Kidney (tissue), 14 donors: ENCODE measurements around the gene ISOC2. TPM values are rescaled to one million over a fixed set of nuclear protein-coding genes. Genes with fewer than 3 reads are reported as not detected.
A peak's percentile ranks its signal among the peaks of the same experiment; 100 is the strongest.

Source experiments
- DNase-seq, 5 donors: peaks; one replicate each; pipeline ENCODE4 v3.0.0-alpha.2; 2013 to 2020
- FAIRE-seq: peaks from 2 replicates; lab custom pipeline; 2012; peaks lifted over from hg19 to GRCh38; lab: Jason Lieb, UNC
- H3K27ac ChIP-seq, 2 donors: one replicate each; pipeline ENCODE4 v1.7.0; 2013; ENCODE audit warnings: low read depth in 2 of 2, low read length in 2 of 2, inconsistent platforms in 1 of 2
- H3K27me3 ChIP-seq: one replicate; pipeline ENCODE4 v1.7.1; 2013; ENCODE audit warnings: low read length, inconsistent platforms; ENCODE audit not compliant: control insufficient read depth, insufficient read depth
- H3K36me3 ChIP-seq, 3 donors: one replicate each; pipeline versions ENCODE4 v1.7.0 to v1.7.1; 2013; ENCODE audit warnings: low read length in 3 of 3, control low read depth in 1 of 3, inconsistent platforms in 1 of 3; ENCODE audit not compliant: insufficient read depth in 3 of 3, control insufficient read depth in 2 of 3
- H3K4me1 ChIP-seq, 3 donors: one replicate each; pipeline versions ENCODE4 v1.7.0 to v1.7.1; 2013; ENCODE audit warnings: low read length in 3 of 3, inconsistent platforms in 1 of 3, low read depth in 1 of 3; ENCODE audit not compliant: control insufficient read depth in 2 of 3, insufficient read depth in 2 of 3
- H3K4me3 ChIP-seq, 3 donors: one replicate each; pipeline versions ENCODE4 v1.7.0 to v1.8.1; 2013; ENCODE audit warnings: low read length in 3 of 3, control low read depth in 1 of 3, inconsistent platforms in 1 of 3
- H3K9ac ChIP-seq, 3 donors: one replicate each; pipeline versions ENCODE4 v1.7.0 to v1.7.1; 2013; ENCODE audit warnings: low read length in 3 of 3, control low read depth in 1 of 3, inconsistent platforms in 1 of 3
- H3K9me3 ChIP-seq, 3 donors: one replicate each; pipeline versions ENCODE4 v1.7.0 to v1.7.1; 2013; ENCODE audit warnings: low read length in 3 of 3, control low read depth in 1 of 3, inconsistent platforms in 1 of 3; ENCODE audit not compliant: control insufficient read depth in 2 of 3, insufficient read depth in 1 of 3
- CTCF ChIP-seq: IDR thresholded peaks from 3 replicates; pipeline ENCODE4 v1.5.1; 2012; ENCODE audit warnings: mild to moderate bottlenecking, moderate library complexity, borderline replicate concordance; ENCODE audit not compliant: insufficient read depth; ENCODE audit errors: extremely low read depth
- intact Hi-C: fragments of 100-400 bp; cut with DNase I; formaldehyde crosslinking; loops from one replicate; pipeline ENCODE4 v1.11.1; 2022
- polyA plus RNA-seq: library from polyadenylated mRNA; stranded (reverse); fragments of 350-450 nt; fragmentation: Illumina TruSeq; extraction: RNeasy Lipid Tissue Mini Kit (QIAGEN cat#74804); gene quantifications from one replicate; pipeline ENCODE4 v1.2.3, GENCODE V29; 2014; ENCODE audit warnings: low read depth, low replicate concordance; ENCODE audit not compliant: insufficient read depth
- total RNA-seq: library from RNA; stranded (reverse); fragmentation: NEBNext Ultra II Directional; extraction: Animal tissue kit (Norgen Biotek cat#: 25700); gene quantifications from one replicate; pipeline ENCODE4 v1.2.1, GENCODE V29; 2021
- donor health status: control.
- donor health status: control.
- donor health status: control.
- donor health status: control.
- donor health status: control.
- donor health status: DM: yes; HTN: yes; CAD: no.
- donor health status: Normal renal cell carcinoma (clear cell type).

ISOC2 gene
- total and polyA plus RNA-seq, 2 donors from 2014 or later, result 45.9 to 326 TPM

GRCh38 chr19:55484593-55485438, 23.4 kb upstream of the ISOC2 start, which contains the start of gene NAT14:
Gene NAT14 (plus strand): TSS chr19:55485188. CDS start chr19:55485709, 521 bp downstream.
- Histone ChIP-seq H3K9me3 (no peaks in the 10 kb centered on the region), H3K4me3 (peak within 1 kb of the TSS; percentile 47 to 58 (median 48)), H3K4me1 (peaks cover 0 to 25% (median 5%) of the 10 kb centered on the region in 3 donors), H3K36me3 (no peaks in the 10 kb centered on the region), H3K27ac (peak within 1 kb of the TSS; percentile 71 to 85), H3K27me3 (no peaks in the 10 kb centered on the region), H3K9ac (peak within 1 kb of the TSS in 2 of 3 donors; percentile 48 to 51)
- DNase-seq (peak; percentile 86 to 94 (median 88)), FAIRE-seq (no peak)
- intact Hi-C loops, result no loop called here
- no peak for TF ChIP-seq CTCF

GRCh38 chr19:55483706-55484592, 22.5 kb upstream of the ISOC2 start:
- Histone ChIP-seq H3K4me3 (peak overlapping the region in 1 of 3 donors; percentile 58), H3K4me1 (peaks cover 0 to 31% (median 11%) of the 10 kb centered on the region in 3 donors), H3K9ac (peak overlapping the region in 2 of 3 donors; percentile 16 to 51), H3K9me3 (no peaks in the 10 kb centered on the region), H3K27me3 (no peaks in the 10 kb centered on the region), H3K27ac (no peak overlapping the region), H3K36me3 (no peaks in the 10 kb centered on the region)
- DNase-seq (peak in 1 of 5 donors; percentile 69), FAIRE-seq (no peak)
- TF ChIP-seq CTCF, result no peak
- intact Hi-C loops, result no loop called here

GRCh38 chr19:55482967-55483705, 21.7 kb upstream of the ISOC2 start:
- Histone ChIP-seq H3K4me1 (peaks cover 0 to 31% (median 15%) of the 10 kb centered on the region in 3 donors), H3K9ac (no peak overlapping the region), H3K27me3 (no peaks in the 10 kb centered on the region), H3K9me3 (no peaks in the 10 kb centered on the region), H3K36me3 (no peaks in the 10 kb centered on the region), H3K27ac (no peak overlapping the region), H3K4me3 (no peak overlapping the region)
- TF ChIP-seq CTCF, result no peak
- no peak for DNase-seq
- intact Hi-C loops, result no loop called here
- FAIRE-seq, result no peak
